GM13977 (cell line): ENCODE measurements around the gene EFR3B.

ENCODE experiments used
- DNase-seq: peaks from one replicate; pipeline ENCODE4 v3.0.0; 2012; ENCODE audit warnings: low spot score
- CTCF ChIP-seq: IDR thresholded peaks from 2 replicates; pipeline ENCODE4 v1.5.1; 2012; ENCODE audit warnings: mild to moderate bottlenecking, control low read depth; ENCODE audit not compliant: insufficient read depth; ENCODE audit errors: extremely low read depth, missing control alignments
- in situ Hi-C: fragments of 300-500 bp; cut with MboI; formaldehyde crosslinking; loops from one replicate; pipeline ENCODE4 v1.12.0; 2022; ENCODE audit warnings: low sequenced_read_pairs, low pct_unique_long_range_greater_than_20kb, mixed read lengths, inconsistent platforms; ENCODE audit not compliant: unreplicated experiment

EFR3B gene

GRCh38 chr2:25023333-25023732, 18.5 kb upstream of the EFR3B start:
- DNase-seq: no peak
- in situ Hi-C loops: no loop called here
- TF ChIP-seq CTCF: no peak

- DNase-seq: no peak
- in situ Hi-C loops: no loop called here
- no peak for TF ChIP-seq CTCF
Observed at GRCh38 chr2:25025229-25026007, 16.5 kb upstream of the EFR3B start.

GRCh38 chr2:25026008-25026530, 15.8 kb upstream of the EFR3B start:
- no peak for TF ChIP-seq CTCF
- in situ Hi-C loops: no loop called here
- no peak for DNase-seq

GRCh38 chr2:25029183-25029554, 12.7 kb upstream of the EFR3B start:
- in situ Hi-C loops: no loop called here
- no peak for TF ChIP-seq CTCF
- DNase-seq: no peak

- TF ChIP-seq CTCF: no peak
- in situ Hi-C loops: no loop called here
- DNase-seq: no peak
Observed at GRCh38 chr2:25030702-25031101, 11.2 kb upstream of the EFR3B start.

- in situ Hi-C loops: no loop called here
- TF ChIP-seq CTCF: no peak
- DNase-seq: no peak
Observed at GRCh38 chr2:25032094-25032493, 9.8 kb upstream of the EFR3B start.
